ENCODE results near the gene PJA2.

PJA2 gene

GRCh38 chr5:109407913-109408312, 1.9 kb downstream of the PJA2 start:
- DNase-seq, result no peak

- DNase-seq, result no peak
Observed at GRCh38 chr5:109406719-109407118, 3.1 kb downstream of the PJA2 start.

GRCh38 chr5:109404428-109404960, 5.3 kb downstream of the PJA2 start:
- peak; percentile 2 to 54 for DNase-seq

- DNase-seq, result no peak
Observed at GRCh38 chr5:109403469-109403868, 6.3 kb downstream of the PJA2 start.

- no peak for DNase-seq
Observed at GRCh38 chr5:109399092-109399759, 10.5 kb downstream of the PJA2 start.

GRCh38 chr5:109396965-109397364, 12.8 kb downstream of the PJA2 start:
- DNase-seq, result no peak

GRCh38 chr5:109394806-109395205, 15.0 kb downstream of the PJA2 start:
- DNase-seq, result no peak

GRCh38 chr5:109390188-109390587, 19.6 kb downstream of the PJA2 start:
- DNase-seq, result no peak

GRCh38 chr5:109388407-109388806, 21.4 kb downstream of the PJA2 start:
- no peak for DNase-seq

- no peak for DNase-seq
Observed at GRCh38 chr5:109387408-109387974, 22.3 kb downstream of the PJA2 start.

- no peak for DNase-seq
Observed at GRCh38 chr5:109378095-109378494, 31.7 kb downstream of the PJA2 start.

- DNase-seq, result no peak
Observed at GRCh38 chr5:109374625-109375024, 35.1 kb downstream of the PJA2 start.

GRCh38 chr5:109373932-109374331, 35.8 kb downstream of the PJA2 start:
- no peak for DNase-seq

GRCh38 chr5:109370343-109370742, 39.4 kb downstream of the PJA2 start:
- no peak for DNase-seq

- no peak for DNase-seq
Observed at GRCh38 chr5:109365653-109366052, 44.1 kb downstream of the PJA2 start.

GRCh38 chr5:109364977-109365376, 44.8 kb downstream of the PJA2 start:
- no peak for DNase-seq

GRCh38 chr5:109359642-109360041, 50.1 kb downstream of the PJA2 start:
- no peak for DNase-seq

- no peak for DNase-seq
Observed at GRCh38 chr5:109357807-109358206, 52.0 kb downstream of the PJA2 start.

- no peak for DNase-seq
Observed at GRCh38 chr5:109354761-109355160, 55.0 kb downstream of the PJA2 start.

- no peak for DNase-seq
Observed at GRCh38 chr5:109351988-109352864, 57.5 kb downstream of the PJA2 start.

- DNase-seq, result no peak
Observed at GRCh38 chr5:109350537-109351270, 59.1 kb downstream of the PJA2 start.

GRCh38 chr5:109349388-109349787, 60.4 kb downstream of the PJA2 start:
- DNase-seq, result no peak
